Astrocyte of the cerebellum (primary cell): ENCODE results near the gene EZH2.

Experiments
- DNase-seq: peaks from one replicate; pipeline ENCODE4 v3.0.0-alpha.2; 2011; ENCODE audit warnings: low read depth
- H3K4me3 ChIP-seq: 2 replicates; pipeline ENCODE4 v1.5.1; 2011; ENCODE audit warnings: mild to moderate bottlenecking, low read depth, low read length, moderate library complexity
- CTCF ChIP-seq: IDR thresholded peaks from 2 replicates; pipeline ENCODE4 v1.5.1; 2012; ENCODE audit warnings: low read length, low read depth, moderate library complexity, mild to moderate bottlenecking; ENCODE audit errors: missing control alignments
- in situ Hi-C: cut with HindIII; loops from 2 replicates; pipeline ENCODE4 v1.10.0; 2017; ENCODE audit warnings: low sequenced_read_pairs

EZH2 gene

GRCh38 chr7:148878317-148878716, 5.8 kb downstream of the EZH2 start:
- DNase-seq: no peak
- no peak overlapping the region for H3K4me3 ChIP-seq
- no peak for TF ChIP-seq CTCF
- in situ Hi-C loops: no loop called here

GRCh38 chr7:148877517-148877916, 6.6 kb downstream of the EZH2 start:
- no peak overlapping the region for H3K4me3 ChIP-seq
- no peak for TF ChIP-seq CTCF
- no peak for DNase-seq
- in situ Hi-C loops: no loop called here

GRCh38 chr7:148872188-148872587, 11.9 kb downstream of the EZH2 start:
- no peak for TF ChIP-seq CTCF
- DNase-seq: no peak
- in situ Hi-C loops: no loop called here
- no peak overlapping the region for H3K4me3 ChIP-seq

- H3K4me3 ChIP-seq: no peak overlapping the region
- no peak for DNase-seq
- no peak for TF ChIP-seq CTCF
- in situ Hi-C loops: no loop called here
Measured at GRCh38 chr7:148871551-148871950, 12.5 kb downstream of the EZH2 start.

- no peak for DNase-seq
- in situ Hi-C loops: no loop called here
Measured at GRCh38 chr7:148871030-148871429, 13.1 kb downstream of the EZH2 start.

GRCh38 chr7:148868378-148868674, 15.8 kb downstream of the EZH2 start:
- no peak for DNase-seq
- no peak overlapping the region for H3K4me3 ChIP-seq
- in situ Hi-C loops: no loop called here

More at GRCh38 chr7:148871030-148871429, 13.1 kb downstream of the EZH2 start:
- no peak for TF ChIP-seq CTCF
- H3K4me3 ChIP-seq: no peak overlapping the region

More at GRCh38 chr7:148868378-148868674, 15.8 kb downstream of the EZH2 start:
- no peak for TF ChIP-seq CTCF
